GM18951 (cell line): ENCODE results near the gene ALLC.

Source experiments
- POLR2A ChIP-seq: IDR thresholded peaks from 4 replicates; pipeline ENCODE4 v1.6.1; 2011; ENCODE audit warnings: mild to moderate bottlenecking; ENCODE audit not compliant: insufficient read length, insufficient read depth; ENCODE audit errors: extremely low read depth
- in situ Hi-C: fragments of 300-500 bp; cut with MboI; formaldehyde crosslinking; loops from one replicate; pipeline ENCODE4 v1.12.0; 2022; ENCODE audit warnings: low sequenced_read_pairs, mixed read lengths, inconsistent platforms; ENCODE audit not compliant: unreplicated experiment

Gene ALLC

GRCh38 chr2:3639653-3640052 lies 18.3 kb upstream of the ALLC start:
- no peak for TF ChIP-seq POLR2A
- in situ Hi-C loops, result no loop called here

- TF ChIP-seq POLR2A, result no peak
- in situ Hi-C loops, result no loop called here
These were observed 16.8 kb upstream of the ALLC start for GRCh38 chr2:3641181-3641580.

GRCh38 chr2:3641841-3642421 lies 16.1 kb upstream of the ALLC start:
- TF ChIP-seq POLR2A, result no peak
- in situ Hi-C loops, result no loop called here

- in situ Hi-C loops, result no loop called here
- no peak for TF ChIP-seq POLR2A
These were observed 15.3 kb upstream of the ALLC start for GRCh38 chr2:3642521-3643215.

GRCh38 chr2:3643371-3644245 lies 14.4 kb upstream of the ALLC start:
- in situ Hi-C loops, result no loop called here
- TF ChIP-seq POLR2A, result no peak

- no peak for TF ChIP-seq POLR2A
- in situ Hi-C loops, result no loop called here
These were observed 13.8 kb upstream of the ALLC start for GRCh38 chr2:3644246-3644525.

GRCh38 chr2:3644891-3645605 lies 13.0 kb upstream of the ALLC start:
- in situ Hi-C loops, result no loop called here
- no peak for TF ChIP-seq POLR2A

- TF ChIP-seq POLR2A, result no peak
These were observed 12.1 kb upstream of the ALLC start for GRCh38 chr2:3645745-3646389.

GRCh38 chr2:3646446-3646845 lies 11.6 kb upstream of the ALLC start:
- in situ Hi-C loops, result no loop called here
- no peak for TF ChIP-seq POLR2A

More at GRCh38 chr2:3645745-3646389, 12.1 kb upstream of the ALLC start:
- in situ Hi-C loops, result no loop called here

- TF ChIP-seq POLR2A, result no peak
- in situ Hi-C loops, result no loop called here
These were observed 10.8 kb upstream of the ALLC start for GRCh38 chr2:3647246-3647645.

- no peak for TF ChIP-seq POLR2A
- in situ Hi-C loops, result no loop called here
These were observed 10.0 kb upstream of the ALLC start for GRCh38 chr2:3647831-3648651.

- no peak for TF ChIP-seq POLR2A
- in situ Hi-C loops, result no loop called here
These were observed 9.3 kb upstream of the ALLC start for GRCh38 chr2:3648652-3649177.
